Tibial nerve (tissue), 4 donors: ENCODE results near the gene TEKTIP1. TPM values are rescaled to one million over a fixed set of nuclear protein-coding genes. Genes with fewer than 3 reads are reported as not detected.

Experiments
- DNase-seq, 2 donors: peaks; one replicate each; pipeline ENCODE4 v3.0.0-alpha.2; 2019; ENCODE audit warnings: low spot score in 2 of 2
- H3K27ac ChIP-seq, 4 donors: fragments of 200-600 bp; sonication (generic) in 3 of 4; one replicate each; pipeline ENCODE4 v1.5.1; 2017 to 2019; ENCODE audit warnings: mild to moderate bottlenecking in 1 of 4
- H3K27me3 ChIP-seq, 2 donors: fragments of 200-600 bp; sonication (generic) in 1 of 2; one replicate each; pipeline versions ENCODE4 v1.5.1 to v1.6.0; 2017 to 2019
- H3K36me3 ChIP-seq, 3 donors: fragments of 200-600 bp; sonication (generic); one replicate each; pipeline ENCODE4 v1.5.1; 2018 to 2019
- H3K4me1 ChIP-seq, 4 donors: fragments of 200-600 bp; sonication (generic) in 3 of 4; one replicate each; pipeline ENCODE4 v1.5.1; 2017 to 2019
- H3K4me3 ChIP-seq, 4 donors: fragments of 200-600 bp; sonication (generic) in 3 of 4; one replicate each; pipeline ENCODE4 v1.5.1; 2017 to 2019; ENCODE audit warnings: mild to moderate bottlenecking in 1 of 4, moderate library complexity in 1 of 4
- H3K9me3 ChIP-seq, 4 donors: fragments of 200-600 bp; sonication (generic) in 3 of 4; one replicate each; pipeline ENCODE4 v1.5.1; 2017 to 2019
- EP300 ChIP-seq, 2 donors: sonication (generic); formaldehyde crosslinking; IDR thresholded peaks; one replicate each; pipeline ENCODE4 v1.6.1; 2017; ENCODE audit warnings: antibody characterized with exemption in 2 of 2, mild to moderate bottlenecking in 1 of 2
- POLR2A ChIP-seq, 2 donors: fragments of 450-650 bp; IDR thresholded peaks; one replicate each; pipeline ENCODE4 v1.6.1; 2017; ENCODE audit warnings: antibody characterized with exemption in 2 of 2, mild to moderate bottlenecking in 2 of 2, moderate library complexity in 2 of 2
- WGBS, 2 donors: methylation state at CpG; one replicate each; pipeline ENCODE4 v1.1.5; 2018; 5-methylcytosine and 5-hydroxymethylcytosine counted together
- total RNA-seq, 4 donors: library from RNA; depleted of rRNA; stranded (reverse); fragments of >200 nt; gene quantifications; one replicate each; pipeline ENCODE4 v1.1.0, GENCODE V29; 2016
- TF ChIP-seq, protein P1 (sequence below), 5 experiments: fragments of 200-600 bp in 3 of 5; fragments of 450-650 bp in 2 of 5; sonication (generic) in 3 of 5; IDR thresholded peaks; one replicate each; pipeline ENCODE4 v1.5.1; 2016 to 2019; ENCODE audit warnings: antibody characterized with exemption in 5 of 5, mild to moderate bottlenecking in 3 of 5, moderate library complexity in 2 of 5

The TEKTIP1 gene
- total RNA-seq, 4 donors from 2014 or later, result 2.4 TPM; not detected in 3

DNA sequence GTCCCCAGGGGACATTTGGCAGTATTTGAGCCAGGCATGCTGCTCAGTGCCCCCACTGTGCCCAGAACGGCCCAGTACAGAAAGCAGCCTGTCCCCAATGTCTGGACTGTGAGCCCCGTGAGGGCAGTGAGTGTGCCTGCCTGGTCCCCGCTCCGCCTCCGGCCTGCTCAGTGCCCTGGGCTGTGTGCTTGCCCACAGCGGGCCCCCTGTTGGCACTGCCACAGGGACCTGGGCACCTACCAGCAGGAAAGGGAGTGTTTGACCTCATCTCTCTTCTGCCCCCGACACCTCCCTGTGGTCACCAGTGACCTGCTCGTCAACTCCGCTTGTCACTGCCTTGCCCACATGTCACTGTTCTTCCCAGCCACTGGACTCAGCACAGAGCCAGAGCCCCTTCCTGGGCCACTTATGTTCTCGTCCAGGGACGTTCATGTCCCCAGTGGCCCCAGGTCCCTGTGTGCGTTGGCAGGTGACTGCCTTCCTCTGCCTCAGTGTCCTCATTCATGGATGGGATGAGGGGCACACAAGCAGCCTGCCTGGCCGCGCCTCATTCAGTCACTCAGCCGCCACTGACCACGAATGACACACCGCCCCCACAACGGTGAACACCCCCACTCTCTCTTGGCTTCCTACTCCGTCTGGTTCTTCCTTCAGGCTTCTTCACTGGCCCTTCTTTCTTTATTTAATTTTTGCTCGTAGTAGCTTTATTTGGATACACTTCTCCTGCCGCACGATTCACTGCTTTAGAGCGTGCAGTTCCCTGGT lies 30.0 kb upstream of the TEKTIP1 start:
- peaks cover 0 to 32% (median 0%) of the 10 kb centered on the region in 3 donors for H3K36me3 ChIP-seq
- H3K27me3 ChIP-seq, result no peaks in the 10 kb centered on the region
- TF ChIP-seq, protein P1, sequence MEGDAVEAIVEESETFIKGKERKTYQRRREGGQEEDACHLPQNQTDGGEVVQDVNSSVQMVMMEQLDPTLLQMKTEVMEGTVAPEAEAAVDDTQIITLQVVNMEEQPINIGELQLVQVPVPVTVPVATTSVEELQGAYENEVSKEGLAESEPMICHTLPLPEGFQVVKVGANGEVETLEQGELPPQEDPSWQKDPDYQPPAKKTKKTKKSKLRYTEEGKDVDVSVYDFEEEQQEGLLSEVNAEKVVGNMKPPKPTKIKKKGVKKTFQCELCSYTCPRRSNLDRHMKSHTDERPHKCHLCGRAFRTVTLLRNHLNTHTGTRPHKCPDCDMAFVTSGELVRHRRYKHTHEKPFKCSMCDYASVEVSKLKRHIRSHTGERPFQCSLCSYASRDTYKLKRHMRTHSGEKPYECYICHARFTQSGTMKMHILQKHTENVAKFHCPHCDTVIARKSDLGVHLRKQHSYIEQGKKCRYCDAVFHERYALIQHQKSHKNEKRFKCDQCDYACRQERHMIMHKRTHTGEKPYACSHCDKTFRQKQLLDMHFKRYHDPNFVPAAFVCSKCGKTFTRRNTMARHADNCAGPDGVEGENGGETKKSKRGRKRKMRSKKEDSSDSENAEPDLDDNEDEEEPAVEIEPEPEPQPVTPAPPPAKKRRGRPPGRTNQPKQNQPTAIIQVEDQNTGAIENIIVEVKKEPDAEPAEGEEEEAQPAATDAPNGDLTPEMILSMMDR (IDR thresholded peaks at IDR 0.05), result no peak
- TF ChIP-seq POLR2A (IDR thresholded peaks at IDR 0.05) (no peak), EP300 (IDR thresholded peaks at IDR 0.05) (no peak)
- no peak overlapping the region for H3K4me3 ChIP-seq
- peaks cover 0 to 74% (median 11%) of the 10 kb centered on the region in 4 donors for H3K4me1 ChIP-seq
- no peaks in the 10 kb centered on the region for H3K9me3 ChIP-seq
- DNase-seq, result no peak
- WGBS, 2 donors, result 75 to 77% methylated on average over 21 to 22 of the region's 23 CpGs
- no peak overlapping the region for H3K27ac ChIP-seq

GRCh38 chr19:3509566-3509989 lies 29.4 kb upstream of the TEKTIP1 start:
- no peak overlapping the region for H3K27ac ChIP-seq
- DNase-seq, result no peak
- H3K36me3 ChIP-seq, result peaks cover 0 to 32% (median 0%) of the 10 kb centered on the region in 3 donors
- no peaks in the 10 kb centered on the region for H3K27me3 ChIP-seq
- no peaks in the 10 kb centered on the region for H3K9me3 ChIP-seq
- WGBS, 2 donors, result 85 to 87% methylated on average over 14 to 15 of the region's 15 CpGs
- TF ChIP-seq EP300 (IDR thresholded peaks at IDR 0.05), result no peak
- TF ChIP-seq, protein P1 (IDR thresholded peaks at IDR 0.05), result no peak
- TF ChIP-seq POLR2A (IDR thresholded peaks at IDR 0.05), result no peak
- H3K4me3 ChIP-seq, result no peak overlapping the region
- peaks cover 0 to 80% (median 11%) of the 10 kb centered on the region in 4 donors for H3K4me1 ChIP-seq

DNA sequence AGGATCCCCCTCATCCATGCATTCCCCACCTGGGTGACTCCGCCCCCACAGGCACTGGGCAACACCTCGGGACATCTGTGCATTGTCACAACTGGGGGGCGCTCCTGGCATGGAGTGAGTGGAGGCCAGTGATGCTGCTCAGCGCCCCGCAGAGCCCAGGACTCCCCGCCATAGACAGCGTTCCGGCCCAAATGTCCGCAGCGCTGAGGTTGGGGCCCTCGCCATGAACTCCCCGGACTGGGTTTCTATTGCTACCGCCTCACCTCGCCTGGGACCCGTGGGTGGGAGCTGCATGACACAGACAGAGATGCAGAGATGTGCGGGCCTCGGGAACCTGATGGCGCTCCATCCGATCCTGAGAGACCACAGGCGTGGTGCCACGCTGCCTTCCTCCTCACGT lies 28.2 kb upstream of the TEKTIP1 start:
- TF ChIP-seq, protein P1 (IDR thresholded peaks at IDR 0.05), result no peak
- TF ChIP-seq POLR2A (IDR thresholded peaks at IDR 0.05) (no peak), EP300 (IDR thresholded peaks at IDR 0.05) (no peak)
- H3K27me3 ChIP-seq, result no peaks in the 10 kb centered on the region

GRCh38 chr19:3511506-3512251 lies 27.3 kb upstream of the TEKTIP1 start:
- no peaks in the 10 kb centered on the region for H3K27me3 ChIP-seq
- H3K4me1 ChIP-seq, result peaks cover 0 to 93% (median 14%) of the 10 kb centered on the region in 4 donors
- H3K36me3 ChIP-seq, result peaks cover 0 to 35% (median 0%) of the 10 kb centered on the region in 3 donors
- TF ChIP-seq, protein P1 (IDR thresholded peaks at IDR 0.05), result no peak
- TF ChIP-seq EP300 (IDR thresholded peaks at IDR 0.05) (no peak), POLR2A (IDR thresholded peaks at IDR 0.05) (no peak)
- no peak for DNase-seq
- H3K4me3 ChIP-seq, result no peak overlapping the region
- no peaks in the 10 kb centered on the region for H3K9me3 ChIP-seq
- 79 to 86% methylated on average over 24 to 26 of the region's 26 CpGs for WGBS, 2 donors
- no peak overlapping the region for H3K27ac ChIP-seq

More for the DNA sequence above, 28.2 kb upstream of the TEKTIP1 start:
- Histone ChIP-seq H3K36me3 (peaks cover 0 to 32% (median 0%) of the 10 kb centered on the region in 3 donors), H3K9me3 (no peaks in the 10 kb centered on the region), H3K4me1 (peaks cover 0 to 84% (median 12%) of the 10 kb centered on the region in 4 donors), H3K4me3 (no peak overlapping the region), H3K27ac (no peak overlapping the region)
- no peak for DNase-seq
- WGBS, 2 donors, result 85 to 94% methylated on average over 13 to 17 of the region's 22 CpGs
